Esophagus squamous epithelium (tissue), 5 donors: ENCODE measurements around the gene STAM. TPM values are rescaled to one million over a fixed set of nuclear protein-coding genes. Genes with fewer than 3 reads are reported as not detected.
A peak's percentile ranks its signal among the peaks of the same experiment; 100 is the strongest.

Experiments used
- DNase-seq: peaks from one replicate; lab custom pipeline; 2025; lab: John Stamatoyannopoulos, UW
- H3K27ac ChIP-seq, 4 donors: fragments of 200-600 bp; sonication (generic); one replicate each; pipeline ENCODE4 v1.5.1; 2016 to 2019; ENCODE audit warnings: mild to moderate bottlenecking in 1 of 4
- H3K27me3 ChIP-seq, 4 donors: fragments of 200-600 bp; sonication (generic); 1 replicate in 3 of 4; 2 replicates in 1 of 4; pipeline versions ENCODE4 v1.5.1 to v1.6.0; 2017 to 2021; ENCODE audit warnings: antibody characterized with exemption in 1 of 4
- H3K36me3 ChIP-seq, 3 donors: fragments of 200-600 bp; sonication (generic); one replicate each; pipeline ENCODE4 v1.5.1; 2016 to 2019
- H3K4me1 ChIP-seq, 3 donors: fragments of 200-600 bp; sonication (generic); one replicate each; pipeline ENCODE4 v1.5.1; 2017 to 2019
- H3K4me3 ChIP-seq, 4 donors: fragments of 200-600 bp; sonication (generic); 1 replicate in 3 of 4; 2 replicates in 1 of 4; pipeline ENCODE4 v1.5.1; 2016 to 2019; ENCODE audit warnings: mild to moderate bottlenecking in 2 of 4, moderate library complexity in 1 of 4
- H3K9me3 ChIP-seq, 3 donors: fragments of 200-600 bp; sonication (generic); one replicate each; pipeline ENCODE4 v1.5.1; 2016 to 2019
- POLR2A ChIP-seq, 4 donors: fragments of 450-650 bp; IDR thresholded peaks; one replicate each; pipeline ENCODE4 v1.6.1; 2017; ENCODE audit warnings: antibody characterized with exemption in 4 of 4, mild to moderate bottlenecking in 4 of 4, moderate library complexity in 3 of 4
- WGBS, 2 donors: methylation state at CpG; one replicate each; pipeline ENCODE4 v1.1.5; 2018; 5-methylcytosine and 5-hydroxymethylcytosine counted together
- intact Hi-C: fragments of 100-400 bp; cut with DNase I; formaldehyde crosslinking; loops from one replicate; pipeline ENCODE4 v1.15.0; 2022
- total RNA-seq, 4 donors: library from RNA; depleted of rRNA; stranded (reverse); fragments of >200 nt; gene quantifications; one replicate each; pipeline ENCODE4 v1.1.0, GENCODE V29; 2016
- TF ChIP-seq, protein P1 (sequence below), 6 experiments: fragments of 450-650 bp in 4 of 6; fragments of 200-600 bp in 2 of 6; sonication (generic) in 2 of 6; IDR thresholded peaks; one replicate each; pipeline ENCODE4 v1.5.1; 2016 to 2019; ENCODE audit warnings: antibody characterized with exemption in 6 of 6, mild to moderate bottlenecking in 4 of 6, moderate library complexity in 4 of 6
- donor health status: DM: yes; HTN: yes; CAD: no.

Gene STAM
- total RNA-seq, 4 donors from 2014 or later: 19.9 to 28.6 (median 22.7) TPM

- intact Hi-C loops: no loop called here
- Histone ChIP-seq H3K4me1 (peaks cover 0 to 69% (median 6%) of the 10 kb centered on the region in 3 donors), H3K27me3 (no peaks in the 10 kb centered on the region), H3K9me3 (no peaks in the 10 kb centered on the region), H3K36me3 (peaks cover 0 to 20% (median 0%) of the 10 kb centered on the region in 3 donors), H3K4me3 (no peak overlapping the region), H3K27ac (no peak overlapping the region)
- no peak for DNase-seq
- TF ChIP-seq POLR2A (IDR thresholded peaks at IDR 0.05): no peak
- TF ChIP-seq, protein P1, sequence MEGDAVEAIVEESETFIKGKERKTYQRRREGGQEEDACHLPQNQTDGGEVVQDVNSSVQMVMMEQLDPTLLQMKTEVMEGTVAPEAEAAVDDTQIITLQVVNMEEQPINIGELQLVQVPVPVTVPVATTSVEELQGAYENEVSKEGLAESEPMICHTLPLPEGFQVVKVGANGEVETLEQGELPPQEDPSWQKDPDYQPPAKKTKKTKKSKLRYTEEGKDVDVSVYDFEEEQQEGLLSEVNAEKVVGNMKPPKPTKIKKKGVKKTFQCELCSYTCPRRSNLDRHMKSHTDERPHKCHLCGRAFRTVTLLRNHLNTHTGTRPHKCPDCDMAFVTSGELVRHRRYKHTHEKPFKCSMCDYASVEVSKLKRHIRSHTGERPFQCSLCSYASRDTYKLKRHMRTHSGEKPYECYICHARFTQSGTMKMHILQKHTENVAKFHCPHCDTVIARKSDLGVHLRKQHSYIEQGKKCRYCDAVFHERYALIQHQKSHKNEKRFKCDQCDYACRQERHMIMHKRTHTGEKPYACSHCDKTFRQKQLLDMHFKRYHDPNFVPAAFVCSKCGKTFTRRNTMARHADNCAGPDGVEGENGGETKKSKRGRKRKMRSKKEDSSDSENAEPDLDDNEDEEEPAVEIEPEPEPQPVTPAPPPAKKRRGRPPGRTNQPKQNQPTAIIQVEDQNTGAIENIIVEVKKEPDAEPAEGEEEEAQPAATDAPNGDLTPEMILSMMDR (IDR thresholded peaks at IDR 0.05): no peak
Measured at GRCh38 chr10:17651896-17652295, 7.9 kb downstream of the STAM start.

GRCh38 chr10:17652585-17652984, 8.6 kb downstream of the STAM start:
- no peak for DNase-seq
- Histone ChIP-seq H3K36me3 (peaks cover 0 to 20% (median 0%) of the 10 kb centered on the region in 3 donors), H3K27me3 (no peaks in the 10 kb centered on the region), H3K27ac (no peak overlapping the region), H3K4me1 (peaks cover 0 to 69% (median 7%) of the 10 kb centered on the region in 3 donors), H3K4me3 (no peak overlapping the region), H3K9me3 (no peaks in the 10 kb centered on the region)
- intact Hi-C loops: no loop called here
- no peak for TF ChIP-seq POLR2A (IDR thresholded peaks at IDR 0.05)
- TF ChIP-seq, protein P1 (IDR thresholded peaks at IDR 0.05): no peak

DNA sequence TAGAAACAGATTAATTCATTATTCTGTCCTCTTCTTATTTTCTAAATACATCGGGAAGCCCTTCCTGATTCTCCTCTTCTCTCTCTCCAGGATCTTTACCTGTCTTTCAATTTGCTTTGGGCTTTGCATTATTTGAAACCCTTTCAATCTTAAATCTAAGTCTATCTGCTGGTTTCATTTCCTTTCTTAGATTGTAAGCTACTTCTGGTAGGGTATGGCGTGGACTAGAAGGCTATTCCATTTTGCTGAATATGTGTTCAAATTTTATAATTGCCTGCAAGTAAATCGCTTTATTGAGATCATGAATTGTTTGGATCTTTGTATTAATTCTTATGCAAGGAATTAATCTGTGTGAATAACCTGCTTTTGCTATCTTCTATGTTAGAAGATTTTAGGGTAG, 11.1 kb downstream of the STAM start:
- Histone ChIP-seq H3K36me3 (peaks cover 0 to 14% (median 0%) of the 10 kb centered on the region in 3 donors), H3K27ac (no peak overlapping the region), H3K9me3 (no peaks in the 10 kb centered on the region), H3K4me1 (peaks cover 0 to 46% (median 7%) of the 10 kb centered on the region in 3 donors), H3K4me3 (no peak overlapping the region), H3K27me3 (no peaks in the 10 kb centered on the region)
- intact Hi-C loops: no loop called here
- WGBS, 2 donors: 85 to 94% methylated on average over 3 of the region's 3 CpGs
- DNase-seq: no peak
- no peak for TF ChIP-seq POLR2A (IDR thresholded peaks at IDR 0.05)
- TF ChIP-seq, protein P1 (IDR thresholded peaks at IDR 0.05): no peak

DNA sequence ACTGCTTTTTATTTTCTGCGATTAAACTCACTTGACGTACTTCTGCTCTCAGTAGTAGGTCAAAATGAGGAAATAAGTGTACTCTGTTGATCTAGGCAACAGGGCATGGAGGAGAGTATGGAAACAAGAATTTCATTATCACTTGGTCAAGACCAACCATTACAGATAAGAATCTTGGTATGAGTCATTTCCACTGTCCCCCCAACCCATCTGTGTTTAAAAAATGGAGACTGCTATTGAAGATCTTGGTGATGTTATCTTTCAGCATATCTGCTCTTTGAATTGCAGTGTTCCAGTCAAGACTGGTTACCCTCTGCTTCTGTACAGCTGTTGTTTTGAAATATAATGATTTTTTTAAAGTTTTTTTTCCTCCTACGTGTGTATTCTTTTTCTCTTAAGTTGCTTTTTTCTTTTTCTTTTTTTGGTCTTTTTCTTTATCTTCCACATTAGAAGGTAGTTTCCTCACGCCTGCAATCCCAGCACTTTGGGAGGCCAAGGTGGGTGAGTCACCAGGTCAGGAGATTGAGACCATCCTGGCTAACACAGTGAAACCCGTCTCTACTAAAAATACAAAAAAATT, 11.7 kb downstream of the STAM start:
- Histone ChIP-seq H3K9me3 (no peaks in the 10 kb centered on the region), H3K27ac (no peak overlapping the region), H3K4me3 (no peak overlapping the region), H3K4me1 (peaks cover 0 to 39% (median 7%) of the 10 kb centered on the region in 3 donors), H3K36me3 (peaks cover 0 to 19% (median 0%) of the 10 kb centered on the region in 3 donors), H3K27me3 (no peaks in the 10 kb centered on the region)
- 65 to 78% methylated on average over 2 to 4 of the region's 5 CpGs for WGBS, 2 donors
- DNase-seq: no peak
- TF ChIP-seq, protein P1 (IDR thresholded peaks at IDR 0.05): no peak
- no peak for TF ChIP-seq POLR2A (IDR thresholded peaks at IDR 0.05)
- intact Hi-C loops: no loop called here

- Histone ChIP-seq H3K36me3 (peaks cover 0 to 33% (median 0%) of the 10 kb centered on the region in 3 donors), H3K27ac (peak overlapping the region in 2 of 4 donors; percentile 31 to 36), H3K4me1 (peaks cover 0 to 25% (median 2%) of the 10 kb centered on the region in 3 donors), H3K4me3 (no peak overlapping the region), H3K27me3 (no peaks in the 10 kb centered on the region), H3K9me3 (no peaks in the 10 kb centered on the region)
- no peak for TF ChIP-seq POLR2A (IDR thresholded peaks at IDR 0.05)
- TF ChIP-seq, protein P1 (IDR thresholded peaks at IDR 0.05): no peak
- WGBS, 2 donors: 32 to 50% methylated on average over 1 of the region's 1 CpG
- DNase-seq: no peak
- intact Hi-C loops: no loop called here
Measured at GRCh38 chr10:17657103-17657500, 13.2 kb downstream of the STAM start.
